Endothelial cell of umbilical vein (primary cell): Measurements from ENCODE around the gene CHRNA5. TPM values are rescaled to one million over a fixed set of nuclear protein-coding genes. Genes with fewer than 3 reads are reported as not detected.

Experiments
- BruUV-seq: library from RNA; stranded (reverse); fragments of 400-500 nt; replicated peaks from 2 replicates; lab custom pipeline; 2021; lab: Mats Ljungman, UMichigan
- CTCF ChIA-PET: fragments of 300-600, 350-600 bp; sonication (Branson Sonifier 250); formaldehyde crosslinking; loops from one replicate; lab custom pipeline; 2021; ENCODE audit warnings: antibody characterized with exemption, inconsistent platforms; lab: Charles Lee
- POLR2A ChIA-PET: fragments of 300-600, 350-600 bp; sonication (Branson Sonifier 250); formaldehyde crosslinking; loops from one replicate; lab custom pipeline; 2021; ENCODE audit warnings: antibody characterized with exemption, inconsistent platforms; lab: Charles Lee
- DNase-seq: peaks from one replicate; pipeline ENCODE4 v3.0.0-alpha.2; 2011; ENCODE audit warnings: low read depth, low spot score
- FAIRE-seq: peaks from 2 replicates; lab custom pipeline; 2011; peaks lifted over from hg19 to GRCh38; lab: Jason Lieb, UNC
- H2AFZ ChIP-seq: 2 replicates; pipeline ENCODE4 v1.6.0; 2012; ENCODE audit warnings: low read depth, low read length, control low read depth, inconsistent platforms
- H3K27ac ChIP-seq: 2 replicates; pipeline ENCODE4 v1.5.1; 2011; ENCODE audit warnings: low read depth, mild to moderate bottlenecking, control low read depth, low read length, moderate library complexity; ENCODE audit not compliant: insufficient read depth
- H3K27me3 ChIP-seq, 2 experiments: 2 replicates each; pipeline versions ENCODE4 v1.6.0 to v1.6.1; 2011; ENCODE audit warnings: low read length in 2 of 2, mixed read lengths in 1 of 2; ENCODE audit not compliant: control insufficient read depth in 2 of 2, insufficient read depth in 2 of 2
- H3K36me3 ChIP-seq, 2 experiments: 2 replicates in 1 of 2; 3 replicates in 1 of 2; pipeline ENCODE4 v1.5.1; 2011; ENCODE audit warnings: low read length in 2 of 2, mild to moderate bottlenecking in 1 of 2, moderate library complexity in 1 of 2; ENCODE audit not compliant: control insufficient read depth in 2 of 2, insufficient read depth in 2 of 2; ENCODE audit errors: extremely low read depth in 1 of 2
- H3K4me1 ChIP-seq: 3 replicates; pipeline ENCODE4 v1.5.1; 2011; ENCODE audit warnings: mild to moderate bottlenecking, low read length; ENCODE audit not compliant: control insufficient read depth, insufficient read depth; ENCODE audit errors: extremely low read depth
- H3K4me2 ChIP-seq: 2 replicates; pipeline ENCODE4 v1.6.1; 2011; ENCODE audit warnings: low read length, control low read depth, mixed read lengths; ENCODE audit not compliant: insufficient read depth
- H3K4me3 ChIP-seq, 3 experiments: fragments of 200-600 bp in 1 of 3; sonication (generic), shearing (Covaris generic) in 1 of 3; replicated peaks in 1 of 3; 2 replicates each; pipeline ENCODE4 v1.5.1; 2011 to 2016; ENCODE audit warnings: control low read depth in 3 of 3, low read length in 3 of 3, mild to moderate bottlenecking in 2 of 3, inconsistent platforms in 1 of 3, low read depth in 1 of 3, moderate library complexity in 1 of 3; ENCODE audit not compliant: insufficient read depth in 1 of 3
- H3K79me2 ChIP-seq: 2 replicates; pipeline ENCODE4 v1.6.0; 2012; ENCODE audit warnings: low read length, inconsistent platforms; ENCODE audit not compliant: control insufficient read depth, insufficient read depth
- H3K9ac ChIP-seq: replicated peaks from 2 replicates; pipeline ENCODE3; 2011; ENCODE audit warnings: low read length, control low read depth; ENCODE audit not compliant: insufficient read depth; ENCODE audit errors: extremely low read depth
- H3K9me1 ChIP-seq: replicated peaks from 3 replicates; pipeline ENCODE4 v1.6.0; 2011; ENCODE audit warnings: mild to moderate bottlenecking, low read length; ENCODE audit not compliant: control insufficient read depth, insufficient read depth; ENCODE audit errors: extremely low read depth
- H3K9me3 ChIP-seq: replicated peaks from 2 replicates; pipeline ENCODE4 v1.5.1; 2012; ENCODE audit warnings: low read length, inconsistent platforms; ENCODE audit not compliant: control insufficient read depth, insufficient read depth
- H4K20me1 ChIP-seq: replicated peaks from 2 replicates; pipeline ENCODE3; 2011; ENCODE audit warnings: mild to moderate bottlenecking, low read length; ENCODE audit not compliant: control insufficient read depth, insufficient read depth; ENCODE audit errors: extremely low read depth
- EZH2 ChIP-seq: IDR thresholded peaks from 2 replicates; pipeline ENCODE4 v1.6.1; 2012; ENCODE audit warnings: borderline replicate concordance, low read depth, mild to moderate bottlenecking, moderate library complexity, low read length, inconsistent platforms; ENCODE audit not compliant: severe bottlenecking
- FOS ChIP-seq: IDR thresholded peaks from 2 replicates; pipeline ENCODE4 v1.6.1; 2011; ENCODE audit warnings: mild to moderate bottlenecking, low read length, moderate library complexity, borderline replicate concordance; ENCODE audit not compliant: insufficient read depth
- JUN ChIP-seq: IDR thresholded peaks from 2 replicates; pipeline ENCODE4 v1.6.1; 2011; ENCODE audit warnings: borderline replicate concordance, low read depth; ENCODE audit not compliant: insufficient read length, insufficient read depth
- POLR2A ChIP-seq: IDR thresholded peaks from 2 replicates; pipeline ENCODE4 v1.6.1; 2012; ENCODE audit warnings: low read depth, mild to moderate bottlenecking, control low read depth, low read length
- POLR2AphosphoS5 ChIP-seq: IDR thresholded peaks from 2 replicates; pipeline ENCODE4 v1.6.1; 2012; ENCODE audit warnings: low read depth, mild to moderate bottlenecking, control low read depth, low read length, moderate library complexity; ENCODE audit not compliant: insufficient read depth
- dilution Hi-C: fragments of 300-500 bp; cut with MboI; formaldehyde crosslinking; loops from one replicate; pipeline ENCODE4 v1.15.0; 2019; ENCODE audit warnings: low sequenced_read_pairs; ENCODE audit not compliant: extremely low pct_ligation_motif_present
- intact Hi-C: fragments of 100-400 bp; cut with micrococcal nuclease; formaldehyde crosslinking; loops from one replicate; pipeline ENCODE4 v1.10.0; 2022
- polyA plus RNA-seq, 4 experiments: library from polyadenylated mRNA; depleted of rRNA in 3 of 4; stranded (reverse) in 3 of 4; unstranded in 1 of 4; fragments of >200 nt; gene quantifications; 2 replicates each; pipeline versions ENCODE4 v1.2.1 to v1.2.3, GENCODE V29; 2011 to 2012; ENCODE audit warnings: missing spikeins in 1 of 4
- total RNA-seq: library from RNA; stranded (reverse); gene quantifications from 2 replicates; pipeline ENCODE4 v1.2.3, GENCODE V29; 2021

CHRNA5 gene
- total and polyA plus RNA-seq, 2 donors (not counting 3 experiments of a cell fraction or from before 2014, with no cell fraction given), result 6.4 to 12.7 TPM

- H3K9ac ChIP-seq, result no peak overlapping the region
- no peak overlapping the region for H2AFZ ChIP-seq
- no peak overlapping the region for H3K27ac ChIP-seq
- no peaks in the 10 kb centered on the region for H3K9me1 ChIP-seq
- H3K36me3 ChIP-seq, result no peaks in the 10 kb centered on the region
- H3K79me2 ChIP-seq, result no peaks in the 10 kb centered on the region
- H3K4me3 ChIP-seq, result no peak overlapping the region
- BruUV-seq, result no TSS peak
- H4K20me1 ChIP-seq, result no peaks in the 10 kb centered on the region
- dilution Hi-C loops (no loop called here), intact Hi-C loops (no loop called here)
- ChIA-PET POLR2A (no interaction called here), CTCF (no interaction called here)
- FAIRE-seq (no peak), DNase-seq (no peak)
- H3K9me3 ChIP-seq, result no peaks in the 10 kb centered on the region
- H3K4me2 ChIP-seq, result no peak overlapping the region
- H3K27me3 ChIP-seq, result peaks cover 5 to 6% of the 10 kb centered on the region in 2 experiments
- TF ChIP-seq POLR2AphosphoS5 (no peak), EZH2 (no peak), JUN (no peak), FOS (no peak)
- no peaks in the 10 kb centered on the region for H3K4me1 ChIP-seq
Observed at GRCh38 chr15:78633348-78633747, 68.0 kb downstream of the CHRNA5 start.

- Histone ChIP-seq H3K4me1 (no peaks in the 10 kb centered on the region), H3K9ac (no peak overlapping the region), H3K27me3 (peaks cover 5 to 6% of the 10 kb centered on the region in 2 experiments), H3K4me3 (no peak overlapping the region), H3K27ac (no peak overlapping the region), H3K36me3 (no peaks in the 10 kb centered on the region), H3K9me3 (no peaks in the 10 kb centered on the region), H4K20me1 (no peaks in the 10 kb centered on the region), H3K79me2 (no peaks in the 10 kb centered on the region), H2AFZ (no peak overlapping the region), H3K4me2 (no peak overlapping the region), H3K9me1 (no peaks in the 10 kb centered on the region)
- POLR2A ChIA-PET, result no interaction called here
- BruUV-seq, result no TSS peak
- TF ChIP-seq EZH2 (no peak), POLR2A (no peak), FOS (no peak), JUN (no peak)
- FAIRE-seq (no peak), DNase-seq (no peak)
- dilution Hi-C loops, result no loop called here
- intact Hi-C loops, result no loop called here
- CTCF ChIA-PET, result no interaction called here
Observed at GRCh38 chr15:78634210-78635145, 69.2 kb downstream of the CHRNA5 start.
